Activated CD4-positive, alpha-beta T cell treated with anti-CD3 and anti-CD28 coated beads for 36 hours (primary cell): ENCODE data around the gene FAM50B. TPM values are rescaled to one million over a fixed set of nuclear protein-coding genes. Genes with fewer than 3 reads are reported as not detected.

Source experiments
- ATAC-seq: fragments of 200-7000 bp; cut with Tn5 transposase; one replicate; pipeline ENCODE4 v1.10.0; 2021; ENCODE audit warnings: mild to moderate bottlenecking, moderate library complexity
- CTCF ChIA-PET: fragments of 350-600 bp; sonication (Branson Sonifier 250); formaldehyde crosslinking; loops from one replicate; lab custom pipeline; 2021; ENCODE audit warnings: antibody characterized with exemption; lab: Charles Lee
- POLR2A ChIA-PET: fragments of 350-600 bp; sonication (Branson Sonifier 250); formaldehyde crosslinking; loops from one replicate; lab custom pipeline; 2021; ENCODE audit warnings: antibody characterized with exemption, inconsistent platforms; lab: Charles Lee
- DNase-seq: peaks from one replicate; pipeline ENCODE4 v3.0.0-alpha.2; 2020
- H3K27ac Mint-ChIP-seq: one replicate; pipeline ENCODE4 v1.8.0; 2021; ENCODE audit warnings: mixed read lengths
- H3K27me3 Mint-ChIP-seq: one replicate; pipeline ENCODE4 v1.8.0; 2021; ENCODE audit warnings: mixed read lengths
- H3K36me3 Mint-ChIP-seq: one replicate; pipeline ENCODE4 v1.8.0; 2021; ENCODE audit warnings: low read depth, mixed read lengths
- H3K4me1 Mint-ChIP-seq: one replicate; pipeline ENCODE4 v1.8.0; 2021; ENCODE audit warnings: mixed read lengths
- H3K4me3 Mint-ChIP-seq: one replicate; pipeline ENCODE4 v1.8.0; 2021; ENCODE audit warnings: mild to moderate bottlenecking, moderate library complexity, mixed read lengths
- H3K9me3 Mint-ChIP-seq: one replicate; pipeline ENCODE4 v1.8.0; 2021; ENCODE audit warnings: low read depth, mixed read lengths
- intact Hi-C, 2 experiments: fragments of 100-400 bp; cut with DNase I in 1 of 2; cut with micrococcal nuclease in 1 of 2; formaldehyde crosslinking; loops; one replicate each; pipeline versions ENCODE4 v1.14.2 to v1.15.1; 2022 to 2024; cut with DNase I, micrococcal nuclease
- total RNA-seq, 2 experiments: library from RNA; stranded (reverse); gene quantifications; one replicate each; pipeline ENCODE4 v1.2.3, GENCODE V29; 2021

Gene FAM50B
- total RNA-seq, 2 experiments from 2014 or later = 8.8 to 10.2 TPM

- DNase-seq (no peak), ATAC-seq (no peak)
- intact Hi-C loops = no loop called here
- no peak overlapping the region for H3K27ac Mint-ChIP-seq
- H3K27me3 Mint-ChIP-seq = peaks cover 3% of the 10 kb centered on the region
- H3K4me3 Mint-ChIP-seq = no peak overlapping the region
- no peaks in the 10 kb centered on the region for H3K9me3 Mint-ChIP-seq
- peaks cover 6% of the 10 kb centered on the region for H3K4me1 Mint-ChIP-seq
- ChIA-PET CTCF (no interaction called here), POLR2A (no interaction called here)
- no peaks in the 10 kb centered on the region for H3K36me3 Mint-ChIP-seq
These were observed 39.7 kb upstream of the FAM50B start for GRCh38 chr6:3809515-3809891.

GRCh38 chr6:3809982-3810381 lies 39.2 kb upstream of the FAM50B start:
- Mint-ChIP-seq H3K36me3 (no peaks in the 10 kb centered on the region), H3K4me1 (peaks cover 6% of the 10 kb centered on the region), H3K27ac (no peak overlapping the region), H3K27me3 (peaks cover 3% of the 10 kb centered on the region), H3K9me3 (no peaks in the 10 kb centered on the region), H3K4me3 (no peak overlapping the region)
- intact Hi-C loops = no loop called here
- ChIA-PET POLR2A (no interaction called here), CTCF (no interaction called here)
- no peak for DNase-seq
- no peak for ATAC-seq

GRCh38 chr6:3811191-3811590 lies 38.0 kb upstream of the FAM50B start:
- intact Hi-C loops = no loop called here
- CTCF ChIA-PET = no interaction called here
- peaks cover 3% of the 10 kb centered on the region for H3K27me3 Mint-ChIP-seq
- no peak overlapping the region for H3K27ac Mint-ChIP-seq
- H3K4me1 Mint-ChIP-seq = peaks cover 6% of the 10 kb centered on the region
- H3K36me3 Mint-ChIP-seq = no peaks in the 10 kb centered on the region
- no peak overlapping the region for H3K4me3 Mint-ChIP-seq
- no peaks in the 10 kb centered on the region for H3K9me3 Mint-ChIP-seq
- ATAC-seq = no peak
- POLR2A ChIA-PET = no interaction called here
- no peak for DNase-seq

GRCh38 chr6:3812596-3812995 lies 36.6 kb upstream of the FAM50B start:
- ATAC-seq = no peak
- intact Hi-C loops = no loop called here
- peaks cover 3% of the 10 kb centered on the region for H3K27me3 Mint-ChIP-seq

GRCh38 chr6:3813150-3813780 lies 35.9 kb upstream of the FAM50B start:
- intact Hi-C loops = no loop called here
- no peak overlapping the region for H3K27ac Mint-ChIP-seq
- peak; percentile 63 for ATAC-seq
- ChIA-PET POLR2A (no interaction called here), CTCF (no interaction called here)
- peaks cover 3% of the 10 kb centered on the region for H3K27me3 Mint-ChIP-seq
- H3K9me3 Mint-ChIP-seq = no peaks in the 10 kb centered on the region
- H3K36me3 Mint-ChIP-seq = no peaks in the 10 kb centered on the region
- DNase-seq = peak; percentile 26
- H3K4me3 Mint-ChIP-seq = no peak overlapping the region
- H3K4me1 Mint-ChIP-seq = peaks cover 6% of the 10 kb centered on the region

More at GRCh38 chr6:3812596-3812995, 36.6 kb upstream of the FAM50B start:
- ChIA-PET CTCF (interaction anchor here (0.5 kb wide), 1 partner anchor 20 kb away, joined by 3 read pairs; no protein-coding TSS in a partner anchor), POLR2A (no interaction called here)
- no peak for DNase-seq
- peaks cover 6% of the 10 kb centered on the region for H3K4me1 Mint-ChIP-seq
- H3K27ac Mint-ChIP-seq = no peak overlapping the region
- H3K36me3 Mint-ChIP-seq = no peaks in the 10 kb centered on the region
- H3K4me3 Mint-ChIP-seq = no peak overlapping the region
- no peaks in the 10 kb centered on the region for H3K9me3 Mint-ChIP-seq

GRCh38 chr6:3813918-3814317 lies 35.3 kb upstream of the FAM50B start:
- no peaks in the 10 kb centered on the region for H3K36me3 Mint-ChIP-seq
- H3K27ac Mint-ChIP-seq = no peak overlapping the region
- ATAC-seq (no peak), DNase-seq (no peak)
- no peaks in the 10 kb centered on the region for H3K9me3 Mint-ChIP-seq
- POLR2A ChIA-PET = interaction anchor here (0.5 kb wide), 1 partner anchor 840 kb away, joined by 5 read pairs; no protein-coding TSS in a partner anchor
- intact Hi-C loops = no loop called here
- H3K4me3 Mint-ChIP-seq = no peak overlapping the region
- CTCF ChIA-PET = interaction anchor here (0.6 to 1.8 kb wide), 2 partner anchors 164 to 532 kb away, joined by 3 to 5 read pairs; no protein-coding TSS in a partner anchor
- peaks cover 6% of the 10 kb centered on the region for H3K4me1 Mint-ChIP-seq
- H3K27me3 Mint-ChIP-seq = peaks cover 3% of the 10 kb centered on the region

GRCh38 chr6:3814539-3814938 lies 34.6 kb upstream of the FAM50B start:
- intact Hi-C loops = no loop called here
- H3K9me3 Mint-ChIP-seq = no peaks in the 10 kb centered on the region
- H3K36me3 Mint-ChIP-seq = no peaks in the 10 kb centered on the region
- POLR2A ChIA-PET = no interaction called here
- H3K4me1 Mint-ChIP-seq = peaks cover 6% of the 10 kb centered on the region
- no peak overlapping the region for H3K4me3 Mint-ChIP-seq
- CTCF ChIA-PET = interaction anchor here (0.6 to 1.8 kb wide), 2 partner anchors 163 to 533 kb away, joined by 3 to 5 read pairs; no protein-coding TSS in a partner anchor
- ATAC-seq (no peak), DNase-seq (no peak)
- peaks cover 3% of the 10 kb centered on the region for H3K27me3 Mint-ChIP-seq
- no peak overlapping the region for H3K27ac Mint-ChIP-seq

GRCh38 chr6:3816251-3816650 lies 32.9 kb upstream of the FAM50B start:
- intact Hi-C loops = no loop called here
- DNase-seq (no peak), ATAC-seq (no peak)
- ChIA-PET CTCF (no interaction called here), POLR2A (interaction anchor here (0.5 kb wide), 1 partner anchor 457 kb away, joined by 3 read pairs; no protein-coding TSS in a partner anchor)
- no peaks in the 10 kb centered on the region for H3K9me3 Mint-ChIP-seq
- no peak overlapping the region for H3K27ac Mint-ChIP-seq
- H3K4me3 Mint-ChIP-seq = no peak overlapping the region
- no peaks in the 10 kb centered on the region for H3K27me3 Mint-ChIP-seq
- H3K4me1 Mint-ChIP-seq = peaks cover 6% of the 10 kb centered on the region
- H3K36me3 Mint-ChIP-seq = no peaks in the 10 kb centered on the region

- CTCF ChIA-PET = no interaction called here
- POLR2A ChIA-PET = interaction anchor here (0.7 kb wide), 1 partner anchor 202 kb away, joined by 5 read pairs; no protein-coding TSS in a partner anchor
- Mint-ChIP-seq H3K4me1 (no peaks in the 10 kb centered on the region), H3K27ac (no peak overlapping the region), H3K9me3 (no peaks in the 10 kb centered on the region), H3K36me3 (no peaks in the 10 kb centered on the region), H3K27me3 (no peaks in the 10 kb centered on the region), H3K4me3 (no peak overlapping the region)
- ATAC-seq (no peak), DNase-seq (no peak)
- intact Hi-C loops = no loop called here
These were observed 29.7 kb upstream of the FAM50B start for GRCh38 chr6:3819161-3820110.

- ATAC-seq = no peak
- no peaks in the 10 kb centered on the region for H3K4me1 Mint-ChIP-seq
- no peak overlapping the region for H3K4me3 Mint-ChIP-seq
- H3K27ac Mint-ChIP-seq = no peak overlapping the region
- no peaks in the 10 kb centered on the region for H3K27me3 Mint-ChIP-seq
- intact Hi-C loops = no loop called here
- DNase-seq = no peak
- no peaks in the 10 kb centered on the region for H3K9me3 Mint-ChIP-seq
- ChIA-PET POLR2A (no interaction called here), CTCF (interaction anchor here (0.8 kb wide), 1 partner anchor 470 kb away, joined by 4 read pairs; no protein-coding TSS in a partner anchor)
- H3K36me3 Mint-ChIP-seq = no peaks in the 10 kb centered on the region
These were observed 28.6 kb upstream of the FAM50B start for GRCh38 chr6:3820563-3820962.

- ChIA-PET POLR2A (no interaction called here), CTCF (interaction anchor here (0.6 kb wide), 2 partner anchors 73 to 110 kb away, joined by 3 to 5 read pairs; no protein-coding TSS in a partner anchor)
- H3K9me3 Mint-ChIP-seq = no peaks in the 10 kb centered on the region
- H3K4me1 Mint-ChIP-seq = no peaks in the 10 kb centered on the region
- no peak for DNase-seq
- intact Hi-C loops = no loop called here
- no peak overlapping the region for H3K4me3 Mint-ChIP-seq
- no peak for ATAC-seq
- H3K27me3 Mint-ChIP-seq = no peaks in the 10 kb centered on the region
- H3K36me3 Mint-ChIP-seq = no peaks in the 10 kb centered on the region
- no peak overlapping the region for H3K27ac Mint-ChIP-seq
These were observed 26.3 kb upstream of the FAM50B start for GRCh38 chr6:3822747-3823445.
